ENCODE results near the gene TOR4A.

TOR4A gene

DNA sequence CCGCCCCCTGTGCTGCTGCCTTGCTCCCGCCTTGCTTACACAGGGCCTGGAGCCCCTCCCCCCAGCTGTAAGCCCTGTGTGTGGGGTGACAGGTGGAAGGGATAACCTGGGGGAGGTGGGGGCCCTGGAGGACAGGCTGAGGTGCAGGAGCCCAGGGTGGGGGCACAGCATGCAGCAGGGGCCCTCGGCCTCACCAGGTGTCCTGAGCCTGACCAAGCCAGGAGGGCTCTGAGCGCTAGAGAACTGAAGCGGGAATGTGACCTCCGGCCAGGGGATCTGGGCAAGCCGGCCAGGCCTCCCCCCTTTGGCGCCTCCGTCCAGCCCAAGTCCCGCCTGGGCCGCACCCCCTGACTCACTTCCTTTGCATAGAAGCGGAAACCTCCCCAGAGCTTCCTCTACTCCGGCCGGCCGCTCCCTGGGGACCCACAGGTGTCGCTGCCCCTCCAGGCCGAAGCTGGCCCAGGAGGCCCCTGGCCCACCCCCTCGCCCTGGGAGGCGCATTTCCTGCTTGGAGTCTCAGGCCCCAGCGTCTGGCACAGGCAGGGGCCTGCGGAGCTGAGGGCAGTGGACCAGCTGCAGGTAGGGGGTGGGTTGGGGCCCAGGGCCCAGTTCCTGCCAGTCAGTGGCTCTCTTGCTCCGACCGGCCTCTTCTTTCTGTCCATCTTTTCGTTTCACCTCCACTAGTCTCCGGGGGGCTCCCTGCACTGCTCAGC is at the start of gene TOR4A:
TOR4A (plus strand) TSS at position 398 of the 713 bp plus-strand sequence. CDS start 964 bp downstream, outside the sequence.
- peak; percentile 89 to 94 (median 90) for DNase-seq

DNA sequence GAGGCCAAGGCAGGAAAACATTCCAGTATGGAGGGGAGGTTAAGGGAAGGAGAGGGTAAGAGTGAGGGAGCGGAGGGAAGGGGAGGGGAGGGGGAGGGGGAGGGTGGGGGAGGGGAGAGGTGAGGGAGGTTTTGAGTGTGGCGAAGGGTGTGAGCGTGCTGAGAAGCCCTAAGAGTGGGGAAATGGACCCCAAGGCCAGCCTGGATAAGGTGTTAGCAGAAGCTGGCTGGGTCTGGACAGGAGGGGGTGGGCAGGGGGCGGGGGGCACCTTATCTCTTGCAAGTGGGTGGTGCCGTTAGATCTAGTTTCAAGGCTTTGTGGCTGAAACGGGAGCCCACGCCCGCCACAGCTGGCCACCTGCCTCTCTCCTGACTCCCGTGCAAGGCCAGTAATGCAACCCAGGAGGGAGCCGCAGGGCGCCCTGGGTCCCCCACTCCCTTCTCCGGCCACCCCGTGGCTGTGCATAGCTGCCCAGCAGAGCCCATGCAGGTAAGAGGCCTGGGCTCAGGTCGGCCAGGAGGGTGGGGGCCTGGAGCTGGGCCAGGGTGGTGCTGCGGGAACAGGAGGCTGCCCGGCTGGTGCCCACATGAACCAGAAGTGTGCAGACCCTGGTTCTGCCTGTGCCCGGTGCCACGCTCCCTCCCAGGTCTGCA is 49.5 kb upstream of the TOR4A start:
- no peak for DNase-seq

DNA sequence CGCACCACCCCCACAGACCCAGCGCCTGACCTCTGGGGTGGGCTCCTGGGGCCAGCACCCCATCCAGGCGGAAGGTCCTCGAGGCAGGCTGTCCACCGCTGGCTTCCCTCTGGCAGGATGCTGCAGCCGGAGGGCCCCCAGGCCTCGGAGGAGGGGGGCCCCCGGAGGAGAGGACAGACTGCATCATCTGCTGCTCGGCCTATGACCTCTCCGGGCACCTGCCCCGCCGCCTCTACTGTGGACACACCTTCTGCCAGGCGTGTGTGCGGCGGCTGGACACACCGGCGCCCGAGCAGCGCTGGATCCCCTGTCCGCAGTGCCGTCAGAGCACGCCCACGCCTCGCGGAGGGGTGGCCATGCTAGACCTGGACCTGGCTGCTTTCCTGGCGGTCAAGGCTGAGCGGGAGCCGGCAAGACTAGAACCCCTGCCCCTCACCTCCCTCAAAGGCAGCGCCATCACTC is 49.0 kb upstream of the TOR4A start:
- no peak for DNase-seq

DNA sequence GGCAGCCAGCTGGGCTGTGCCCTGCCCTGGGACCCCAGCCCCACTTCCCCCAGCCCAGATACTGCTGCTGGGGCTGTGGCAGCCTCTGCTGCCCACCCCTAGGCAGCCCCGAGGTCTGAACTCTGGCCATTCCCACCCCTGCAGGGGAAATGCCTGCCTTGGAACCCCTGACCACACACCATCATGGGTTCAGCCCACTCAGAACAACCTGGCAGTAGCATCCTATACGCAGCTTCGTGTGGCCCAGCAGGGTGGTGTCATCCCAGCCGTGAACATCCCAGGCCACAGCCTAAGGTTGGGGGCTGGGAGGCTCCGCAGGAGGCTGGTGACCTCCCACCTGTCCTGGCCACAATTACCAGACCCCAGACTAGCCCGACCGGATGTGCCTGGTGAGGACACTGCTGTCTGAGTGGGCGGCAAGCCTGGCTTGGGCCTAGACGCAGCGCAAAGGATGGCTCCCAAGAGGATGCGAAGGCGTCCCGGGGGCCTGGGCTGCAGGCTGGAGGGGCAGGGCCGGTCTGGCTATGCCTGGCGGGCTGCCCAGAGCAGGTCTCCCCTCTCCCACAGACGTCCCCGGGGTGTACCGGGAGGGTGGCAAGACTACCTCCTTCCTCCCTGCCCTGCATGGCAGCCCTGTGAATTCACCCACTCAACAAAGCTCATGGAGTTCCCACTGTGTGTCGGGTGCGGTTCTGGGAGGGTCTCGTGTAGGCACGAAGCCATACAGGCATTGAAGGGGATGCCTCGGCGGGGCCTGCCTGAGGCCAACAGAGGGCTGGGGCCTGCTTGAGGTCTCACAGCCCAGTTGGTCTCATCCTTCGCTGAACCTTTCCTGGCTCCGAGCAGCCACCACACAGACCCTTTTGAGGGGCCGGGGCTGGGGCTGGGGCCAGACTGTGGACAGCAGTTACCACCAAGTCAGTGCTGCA is 48.3 kb upstream of the TOR4A start:
- DNase-seq = no peak

DNA sequence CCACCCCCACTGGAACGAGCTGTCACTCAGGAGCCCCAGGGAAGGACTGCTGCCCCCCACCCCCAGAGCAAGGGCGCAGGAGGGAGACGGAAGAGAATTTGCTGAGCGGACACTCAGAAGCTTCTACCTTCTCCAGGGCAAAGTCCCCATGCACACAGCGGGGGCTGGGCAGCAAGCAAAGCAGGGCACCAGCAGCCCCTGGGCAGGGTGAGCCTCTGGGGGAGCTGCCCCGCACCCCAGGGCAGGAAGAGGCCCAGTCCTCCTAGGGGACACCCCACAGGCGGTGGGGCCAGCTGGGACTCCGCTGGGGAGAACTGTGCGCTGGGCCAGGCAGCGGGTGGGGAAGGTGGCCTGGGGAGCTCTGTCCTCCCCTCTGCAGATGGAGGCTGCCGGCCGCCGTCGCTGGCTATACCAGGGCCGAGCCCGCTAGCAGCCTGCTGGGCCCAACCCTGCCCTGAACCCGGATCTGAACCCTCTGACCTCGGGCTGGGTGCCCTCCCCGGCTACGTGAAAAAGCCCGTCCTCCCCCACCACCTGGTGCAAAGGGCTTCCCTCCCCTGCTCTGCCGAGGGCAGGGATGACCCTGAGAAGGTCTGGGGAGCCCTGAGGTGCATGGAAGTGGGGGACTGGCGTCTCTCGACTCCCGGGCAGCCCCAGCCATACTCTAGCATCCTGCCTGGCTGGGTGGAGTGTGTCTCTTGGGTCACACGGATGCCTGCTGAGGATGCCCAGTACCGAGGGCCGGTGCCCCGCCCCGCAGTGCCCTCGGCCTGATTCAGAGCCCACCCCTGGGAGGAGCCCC is 47.4 kb upstream of the TOR4A start:
- DNase-seq = no peak

DNA sequence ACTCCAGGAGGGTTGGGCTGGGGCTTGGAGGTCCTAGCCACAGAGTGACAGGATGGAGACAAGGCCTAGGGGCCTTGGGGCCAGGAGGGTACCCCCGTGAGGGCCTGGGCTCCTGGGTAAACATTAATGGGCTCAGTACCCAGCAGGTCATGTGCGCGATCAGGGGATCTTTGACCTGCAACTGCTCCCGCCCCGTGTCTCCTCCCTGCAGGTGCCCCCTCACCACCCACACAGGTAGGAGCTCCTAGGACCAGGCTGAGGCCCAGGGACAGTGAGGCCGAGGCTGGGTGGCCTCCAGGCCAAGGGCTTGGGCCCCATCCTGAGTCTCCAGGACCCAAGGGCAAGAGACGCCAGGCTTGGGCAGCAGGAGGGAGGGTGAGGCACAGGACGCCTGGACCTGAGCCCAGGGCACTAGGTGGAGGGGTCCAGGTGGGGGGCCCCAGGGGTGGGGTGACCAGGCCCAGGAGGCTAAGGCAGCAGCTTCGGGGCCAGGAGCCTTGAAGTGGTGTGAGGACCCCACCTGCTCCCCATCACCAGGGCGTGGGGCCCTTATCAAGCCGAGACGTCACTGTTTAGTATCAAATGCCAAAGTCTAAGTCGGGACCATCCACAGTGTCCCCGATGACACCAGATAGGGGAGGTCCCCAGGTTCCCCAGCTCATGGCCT is 46.7 kb upstream of the TOR4A start, which contains the start of gene SLC34A3:
SLC34A3 (plus strand) TSS at position 197 of the 667 bp plus-strand sequence. CDS start 802 bp downstream, outside the sequence.
- DNase-seq = no peak

DNA sequence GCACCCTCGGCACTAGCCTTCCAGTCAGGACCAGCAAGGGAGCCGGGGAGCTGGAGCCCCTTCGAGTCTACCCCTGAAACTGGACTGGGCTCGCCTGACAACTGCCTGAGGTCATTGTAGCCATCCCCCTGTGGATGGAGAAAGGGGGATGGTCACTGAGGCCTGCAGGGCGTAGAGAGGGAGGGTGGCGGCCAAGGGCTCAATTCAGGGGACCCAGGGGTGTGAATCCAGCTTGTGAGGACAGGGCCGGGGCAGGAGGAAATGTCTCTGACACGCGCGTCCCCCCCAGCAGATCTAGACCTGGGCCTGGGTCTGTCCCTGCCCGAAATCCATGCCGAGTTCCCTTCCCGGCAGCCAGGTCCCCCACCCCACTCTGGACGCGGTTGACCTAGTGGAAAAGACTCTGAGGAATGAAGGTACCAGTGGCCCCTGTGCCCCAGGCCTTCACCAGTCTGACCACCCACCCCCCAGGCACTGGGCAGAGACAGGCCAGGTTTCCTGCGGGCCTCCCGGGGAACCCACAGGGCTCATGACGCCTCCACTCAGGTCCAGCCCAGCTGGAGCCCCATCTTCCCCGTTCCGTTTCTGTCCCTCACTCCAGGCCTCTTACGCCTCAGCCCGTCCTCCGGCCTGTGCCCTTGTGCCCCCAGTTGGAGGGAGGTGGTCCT is 46.0 kb upstream of the TOR4A start:
- no peak for DNase-seq

DNA sequence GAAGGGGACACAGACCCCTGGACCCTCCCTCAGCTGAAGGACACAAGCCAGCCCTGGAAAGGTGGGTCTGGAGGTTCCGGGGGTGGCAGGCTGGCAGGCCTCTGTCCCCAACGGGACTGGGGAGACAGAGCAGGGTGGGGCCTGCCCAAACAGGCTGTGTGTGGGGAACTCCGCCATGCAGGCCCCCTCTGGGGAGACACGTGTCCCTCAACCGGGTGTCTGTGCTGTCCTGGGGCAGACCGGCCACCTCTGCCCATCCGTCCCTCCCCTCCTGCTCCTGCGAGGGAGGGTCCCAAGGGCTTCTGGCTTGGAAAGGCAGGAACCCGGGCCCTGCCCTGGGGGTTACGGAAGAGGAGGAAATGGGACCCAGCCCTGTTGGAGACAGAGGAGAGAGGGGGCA is 45.4 kb upstream of the TOR4A start:
- no peak for DNase-seq

DNA sequence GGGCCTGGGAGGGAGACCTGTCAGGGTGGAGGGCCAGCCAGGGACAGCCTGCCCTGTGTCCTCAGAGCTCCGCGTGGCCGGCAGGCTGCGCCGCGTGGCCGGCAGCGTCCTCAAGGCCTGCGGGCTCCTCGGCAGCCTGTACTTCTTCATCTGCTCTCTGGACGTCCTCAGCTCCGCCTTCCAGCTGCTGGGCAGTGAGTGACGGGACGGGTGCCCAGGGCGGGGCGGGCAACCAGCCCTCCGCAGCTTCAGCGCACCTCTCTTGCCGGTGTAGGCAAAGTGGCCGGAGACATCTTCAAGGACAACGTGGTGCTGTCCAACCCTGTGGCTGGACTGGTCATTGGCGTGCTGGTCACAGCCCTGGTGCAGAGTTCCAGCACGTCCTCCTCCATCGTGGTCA is 45.0 kb upstream of the TOR4A start:
- no peak for DNase-seq

DNA sequence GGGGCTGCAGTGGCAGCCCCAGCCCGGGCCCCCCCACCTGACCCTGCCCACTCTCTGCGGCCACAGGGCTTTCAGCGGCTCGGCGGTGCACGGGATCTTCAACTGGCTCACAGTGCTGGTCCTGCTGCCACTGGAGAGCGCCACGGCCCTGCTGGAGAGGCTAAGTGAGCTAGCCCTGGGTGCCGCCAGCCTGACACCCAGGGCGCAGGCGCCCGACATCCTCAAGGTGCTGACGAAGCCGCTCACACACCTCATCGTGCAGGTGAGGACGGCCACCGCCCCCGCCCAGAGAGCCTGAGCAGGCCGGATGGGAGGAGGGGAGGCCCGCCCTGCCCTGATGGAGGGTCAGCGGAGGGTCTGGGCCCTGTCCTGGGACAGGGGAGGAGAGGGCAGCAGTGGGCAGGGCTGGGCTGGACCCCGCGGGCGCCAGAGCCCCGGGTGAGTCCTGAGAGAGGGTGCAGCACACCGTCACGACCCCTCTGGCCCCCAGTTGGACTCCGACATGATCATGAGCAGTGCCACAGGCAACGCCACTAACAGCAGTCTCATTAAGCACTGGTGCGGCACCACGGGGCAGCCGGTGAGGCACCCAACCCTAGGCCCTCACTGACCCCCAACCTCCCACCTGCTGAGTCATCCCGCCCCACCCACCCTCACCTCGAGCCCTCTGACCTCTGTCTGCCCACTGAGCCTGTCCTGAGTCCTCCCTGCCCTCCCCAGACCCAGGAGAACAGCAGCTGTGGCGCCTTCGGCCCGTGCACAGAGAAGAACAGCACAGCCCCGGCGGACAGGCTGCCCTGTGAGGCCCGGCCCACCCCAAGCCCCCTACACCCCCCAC is 44.2 kb upstream of the TOR4A start:
- DNase-seq = no peak

DNA sequence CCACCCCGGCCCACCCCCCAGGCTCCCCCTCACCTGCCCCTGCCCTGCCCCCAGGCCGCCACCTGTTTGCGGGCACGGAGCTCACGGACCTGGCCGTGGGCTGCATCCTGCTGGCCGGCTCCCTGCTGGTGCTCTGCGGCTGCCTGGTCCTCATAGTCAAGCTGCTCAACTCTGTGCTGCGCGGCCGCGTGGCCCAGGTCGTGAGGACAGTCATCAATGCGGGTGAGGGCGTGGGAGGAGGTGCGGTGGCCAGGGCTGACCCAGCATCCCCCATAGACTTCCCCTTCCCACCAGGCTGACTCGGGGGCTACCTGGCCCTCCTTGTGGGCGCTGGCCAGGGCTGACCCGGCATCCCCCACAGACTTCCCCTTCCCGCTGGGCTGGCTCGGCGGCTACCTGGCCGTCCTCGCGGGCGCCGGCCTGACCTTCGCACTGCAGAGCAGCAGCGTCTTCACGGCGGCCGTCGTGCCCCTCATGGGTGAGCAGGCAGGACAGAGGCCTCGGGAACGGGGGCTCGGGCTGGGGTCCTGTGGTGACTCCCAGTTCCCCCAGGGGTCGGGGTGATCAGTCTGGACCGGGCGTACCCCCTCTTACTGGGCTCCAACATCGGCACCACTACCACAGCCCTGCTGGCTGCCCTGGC is 43.4 kb upstream of the TOR4A start:
- DNase-seq = no peak

DNA sequence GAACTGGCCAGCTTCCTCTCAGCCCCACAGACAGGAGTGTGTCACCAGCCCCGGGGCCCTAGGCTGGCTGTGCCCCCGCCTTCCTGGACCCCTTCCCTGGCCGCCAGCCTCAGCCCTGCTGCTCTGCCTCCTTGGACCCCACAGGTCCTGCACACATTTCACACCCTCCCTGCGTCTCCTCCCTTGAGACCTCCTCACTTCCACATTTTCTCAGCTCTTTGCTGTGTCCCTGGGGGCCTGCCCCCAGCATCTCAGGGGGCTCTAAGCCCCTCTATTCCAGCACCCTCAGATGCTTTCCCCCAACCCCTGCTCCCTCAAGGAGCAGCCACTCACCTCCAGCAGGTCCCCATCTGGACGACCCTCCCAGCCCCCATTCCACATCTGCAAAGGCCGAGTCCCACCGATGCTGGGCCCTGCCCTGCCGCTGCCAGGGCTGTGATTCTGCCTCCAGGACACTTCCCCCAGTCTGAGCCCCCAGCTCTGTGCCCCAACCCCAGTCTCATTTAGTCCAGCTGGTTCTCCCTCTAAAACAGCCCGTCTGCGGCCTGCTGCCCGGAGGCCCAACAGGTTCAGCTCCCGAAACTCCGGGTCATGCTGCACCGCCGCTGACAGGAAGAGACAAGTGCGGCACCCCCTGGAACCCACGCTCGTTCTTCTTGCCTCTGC is 42.6 kb upstream of the TOR4A start:
- DNase-seq = no peak

DNA sequence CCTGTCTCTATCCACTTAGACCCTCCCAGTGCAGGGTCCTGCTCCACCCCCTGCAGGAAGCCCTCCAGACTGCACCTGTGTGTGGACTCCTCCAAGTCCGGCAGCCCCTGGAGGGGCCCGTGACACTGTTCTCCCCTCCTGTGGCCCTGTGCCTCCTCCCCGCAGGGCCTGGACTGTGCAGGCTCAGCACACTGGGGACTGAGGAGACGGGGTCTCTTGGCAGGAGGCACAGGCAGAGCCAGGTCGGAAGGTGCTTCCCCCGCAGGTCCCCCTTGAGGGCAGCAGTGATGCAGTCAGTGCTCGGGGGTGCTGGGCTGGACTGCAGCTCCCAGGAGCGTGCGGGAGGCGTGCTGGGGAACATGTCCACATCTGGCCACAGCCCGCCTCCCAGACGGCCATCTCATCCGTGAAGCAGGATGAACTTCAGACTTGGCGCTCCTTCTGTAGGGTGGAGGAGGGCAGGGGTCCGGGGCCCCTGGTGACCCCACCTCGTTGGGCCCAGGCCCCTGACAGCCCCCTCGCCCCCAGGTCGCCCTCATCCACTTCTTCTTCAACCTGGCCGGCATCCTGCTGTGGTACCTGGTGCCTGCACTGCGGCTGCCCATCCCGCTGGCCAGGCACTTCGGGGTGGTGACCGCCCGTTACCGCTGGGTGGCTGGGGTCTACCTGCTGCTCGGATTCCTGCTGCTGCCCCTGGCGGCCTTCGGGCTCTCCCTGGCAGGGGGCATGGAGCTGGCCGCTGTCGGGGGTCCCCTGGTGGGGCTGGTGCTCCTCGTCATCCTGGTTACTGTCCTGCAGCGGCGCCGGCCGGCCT is 41.9 kb upstream of the TOR4A start:
- DNase-seq = no peak

DNA sequence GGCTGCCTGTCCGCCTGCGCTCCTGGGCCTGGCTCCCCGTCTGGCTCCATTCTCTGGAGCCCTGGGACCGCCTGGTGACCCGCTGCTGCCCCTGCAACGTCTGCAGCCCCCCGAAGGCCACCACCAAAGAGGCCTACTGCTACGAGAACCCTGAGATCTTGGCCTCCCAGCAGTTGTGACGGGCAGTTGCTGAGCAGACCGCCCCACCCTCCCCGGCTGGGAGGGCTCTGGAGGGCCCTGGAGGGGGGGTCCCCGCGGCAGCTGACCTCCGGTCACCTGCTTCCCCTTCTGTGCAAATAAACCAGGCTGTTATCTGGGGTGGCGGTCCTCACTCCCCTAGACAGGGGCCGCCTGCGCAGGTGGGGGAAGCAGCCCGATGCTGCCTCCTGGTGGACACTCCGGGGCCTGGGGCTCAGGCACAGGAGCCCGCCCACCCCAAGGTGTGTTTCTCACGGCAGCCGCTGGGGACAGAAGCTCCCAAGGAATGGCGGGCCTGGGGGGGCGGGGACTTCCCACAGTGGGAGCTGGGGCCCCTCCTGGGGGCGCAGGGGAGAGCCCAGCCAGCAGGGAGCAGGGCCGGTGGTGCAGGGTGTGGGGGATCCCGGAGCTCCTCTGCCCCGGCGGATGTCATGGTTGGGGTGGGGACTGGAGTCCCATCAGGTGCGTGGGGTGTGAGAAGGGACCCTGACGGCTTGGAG is 41.1 kb upstream of the TOR4A start:
- peak; percentile 86 to 94 (median 89) for DNase-seq

DNA sequence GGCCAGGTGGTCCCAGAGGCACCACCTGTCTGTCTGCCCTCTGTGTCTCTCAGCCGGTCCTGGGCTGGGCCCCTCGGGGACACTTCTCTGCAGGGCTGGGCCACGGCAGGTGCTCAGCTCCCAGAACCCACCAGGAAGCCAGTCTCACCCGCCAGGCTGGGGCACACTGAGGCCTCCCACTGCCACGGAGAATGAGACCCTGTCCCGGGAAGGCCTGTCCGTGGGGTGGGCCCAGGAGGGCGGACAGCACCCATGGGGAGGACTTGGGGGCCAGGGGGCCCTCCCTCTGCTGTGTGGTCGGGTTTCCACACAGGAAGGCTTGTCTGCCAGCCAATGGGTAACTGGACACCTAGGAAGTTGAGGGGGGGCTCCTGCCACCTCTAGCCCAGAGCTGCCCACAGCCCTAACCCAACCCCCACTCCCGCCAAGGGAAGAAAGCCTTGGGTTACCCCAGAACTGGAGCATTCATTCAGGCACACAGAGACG is 40.5 kb upstream of the TOR4A start:
- no peak for DNase-seq

DNA sequence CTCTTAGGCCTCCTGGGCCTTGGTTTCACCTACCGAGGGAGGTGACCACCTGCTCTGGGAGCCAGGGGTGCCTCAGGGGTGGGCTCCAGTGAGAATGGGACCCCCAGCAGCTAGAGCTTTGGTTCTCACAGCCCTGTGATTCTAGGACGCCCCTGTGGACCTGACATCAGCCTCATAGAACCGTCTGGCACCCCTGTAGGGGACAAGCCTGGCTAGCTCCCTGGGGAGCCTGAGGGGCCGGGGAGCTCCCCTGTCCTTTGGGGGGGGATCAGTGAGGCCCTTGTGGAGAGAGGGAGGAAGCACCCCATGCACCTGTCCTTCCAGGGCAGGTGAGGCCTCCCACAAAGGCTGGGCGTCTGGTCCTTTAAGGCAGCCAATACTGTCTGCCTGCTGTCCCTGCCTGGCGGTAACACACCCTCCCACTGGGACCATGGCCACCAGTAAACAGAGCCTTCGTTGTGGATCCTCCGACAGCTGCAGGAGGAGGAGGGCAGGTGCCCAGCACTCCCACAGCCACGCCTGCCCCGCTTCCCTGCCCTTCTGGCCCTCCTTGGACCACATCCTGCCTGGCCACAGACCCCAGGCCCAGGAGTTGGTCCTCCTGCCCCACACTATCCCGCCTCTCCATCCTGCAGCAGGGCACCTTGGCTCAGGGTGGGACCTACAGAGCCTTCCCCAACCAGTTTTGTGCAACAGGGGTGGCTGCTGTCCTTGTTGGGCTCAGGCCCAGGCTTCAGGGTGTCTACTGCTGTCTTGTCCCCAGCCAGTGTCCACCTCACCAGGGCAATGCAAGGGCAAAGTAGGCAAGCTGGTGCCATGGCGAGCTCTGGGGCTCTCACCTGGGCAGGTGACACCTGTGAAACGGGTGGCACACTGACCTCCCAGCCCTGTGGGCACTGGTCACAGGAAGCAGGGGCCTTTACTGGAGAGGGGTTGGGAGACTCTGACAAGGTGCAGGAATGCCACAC is 39.5 kb upstream of the TOR4A start:
- DNase-seq = no peak

Measured in suppressor macrophage treated with lipopolysaccharide for 1 hour (primary cell).